DOHH2 (cell line): ENCODE measurements around the gene ZSCAN22.

ENCODE experiments used
- EZH2phosphoT487 ChIP-seq: fragments of 200-600 bp; sonication (generic); IDR thresholded peaks from 2 replicates; pipeline ENCODE4 v1.6.1; 2017; ENCODE audit warnings: borderline replicate concordance, mild to moderate bottlenecking, antibody characterized with exemption, low read length, moderate library complexity, mixed read lengths
- TF ChIP-seq, protein P1 (sequence below): fragments of 200-600 bp; sonication (generic); IDR thresholded peaks from one replicate; pipeline ENCODE4 v1.5.1; 2014; ENCODE audit warnings: antibody characterized with exemption, mild to moderate bottlenecking, low read depth, low read length; ENCODE audit not compliant: poor library complexity, severe bottlenecking

DNA sequence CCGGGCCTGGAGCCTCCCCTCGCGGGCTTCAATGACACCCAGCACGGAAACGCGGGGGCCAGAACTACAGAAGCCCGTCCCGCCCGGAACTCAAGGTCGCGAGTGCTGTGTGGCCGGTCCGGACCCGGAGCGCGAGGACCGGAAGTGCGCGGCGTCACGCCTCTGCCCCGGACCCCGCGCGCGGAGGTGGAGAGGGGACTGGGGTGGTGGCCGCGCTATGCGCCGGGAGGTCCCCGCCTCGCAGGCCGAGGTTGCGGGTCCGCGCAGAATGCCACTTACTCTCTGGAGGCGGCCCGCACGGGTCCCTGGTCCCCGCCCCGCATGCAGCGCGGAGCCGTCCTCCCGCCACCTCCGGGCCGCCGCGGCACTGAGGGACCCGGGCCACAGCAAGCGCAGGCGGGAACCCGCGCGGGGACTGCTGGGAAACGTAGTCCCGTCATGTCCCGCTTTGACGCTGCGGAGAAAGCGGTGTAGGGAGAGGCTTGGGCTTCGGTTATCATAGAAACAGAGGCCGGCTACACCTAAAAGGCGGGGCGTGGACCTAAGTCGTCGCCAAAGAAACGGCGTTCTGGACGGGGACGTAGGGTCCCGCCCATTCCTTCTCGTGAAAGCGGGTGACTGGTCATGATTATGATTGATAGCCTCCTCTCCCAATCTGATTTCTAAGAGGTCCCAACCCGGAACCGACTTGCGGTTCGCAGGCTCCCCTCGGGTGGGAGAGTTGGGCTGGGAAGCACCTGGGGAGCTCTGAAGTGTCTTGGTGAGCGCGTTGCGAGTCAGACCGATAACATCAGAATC lies 54.1 kb downstream of the ZSCAN22 start, which contains the start of gene ZNF837:
- TF ChIP-seq, protein P1, sequence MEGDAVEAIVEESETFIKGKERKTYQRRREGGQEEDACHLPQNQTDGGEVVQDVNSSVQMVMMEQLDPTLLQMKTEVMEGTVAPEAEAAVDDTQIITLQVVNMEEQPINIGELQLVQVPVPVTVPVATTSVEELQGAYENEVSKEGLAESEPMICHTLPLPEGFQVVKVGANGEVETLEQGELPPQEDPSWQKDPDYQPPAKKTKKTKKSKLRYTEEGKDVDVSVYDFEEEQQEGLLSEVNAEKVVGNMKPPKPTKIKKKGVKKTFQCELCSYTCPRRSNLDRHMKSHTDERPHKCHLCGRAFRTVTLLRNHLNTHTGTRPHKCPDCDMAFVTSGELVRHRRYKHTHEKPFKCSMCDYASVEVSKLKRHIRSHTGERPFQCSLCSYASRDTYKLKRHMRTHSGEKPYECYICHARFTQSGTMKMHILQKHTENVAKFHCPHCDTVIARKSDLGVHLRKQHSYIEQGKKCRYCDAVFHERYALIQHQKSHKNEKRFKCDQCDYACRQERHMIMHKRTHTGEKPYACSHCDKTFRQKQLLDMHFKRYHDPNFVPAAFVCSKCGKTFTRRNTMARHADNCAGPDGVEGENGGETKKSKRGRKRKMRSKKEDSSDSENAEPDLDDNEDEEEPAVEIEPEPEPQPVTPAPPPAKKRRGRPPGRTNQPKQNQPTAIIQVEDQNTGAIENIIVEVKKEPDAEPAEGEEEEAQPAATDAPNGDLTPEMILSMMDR, result no peak
- no peak for TF ChIP-seq EZH2phosphoT487
